Suprapubic skin (tissue), 4 donors: Measurements from ENCODE around the gene NACAD.

ENCODE experiments used
- EP300 ChIP-seq: sonication (generic); formaldehyde crosslinking; IDR thresholded peaks from one replicate; pipeline ENCODE4 v1.6.1; 2017; ENCODE audit warnings: antibody characterized with exemption
- POLR2A ChIP-seq, 2 donors: fragments of 450-650 bp; IDR thresholded peaks; one replicate each; pipeline ENCODE4 v1.6.1; 2017; ENCODE audit warnings: antibody characterized with exemption in 2 of 2, mild to moderate bottlenecking in 2 of 2, moderate library complexity in 2 of 2
- POLR2AphosphoS5 ChIP-seq, 3 donors: sonication (generic); formaldehyde crosslinking; IDR thresholded peaks; one replicate each; pipeline ENCODE4 v1.6.1; 2017; ENCODE audit warnings: antibody characterized with exemption in 3 of 3
- TF ChIP-seq, protein P1 (sequence below), 2 donors: fragments of 200-600 bp in 1 of 2; fragments of 450-650 bp in 1 of 2; sonication (generic) in 1 of 2; IDR thresholded peaks; one replicate each; pipeline ENCODE4 v1.5.1; 2016 to 2019; ENCODE audit warnings: antibody characterized with exemption in 2 of 2, mild to moderate bottlenecking in 1 of 2, moderate library complexity in 1 of 2

DNA sequence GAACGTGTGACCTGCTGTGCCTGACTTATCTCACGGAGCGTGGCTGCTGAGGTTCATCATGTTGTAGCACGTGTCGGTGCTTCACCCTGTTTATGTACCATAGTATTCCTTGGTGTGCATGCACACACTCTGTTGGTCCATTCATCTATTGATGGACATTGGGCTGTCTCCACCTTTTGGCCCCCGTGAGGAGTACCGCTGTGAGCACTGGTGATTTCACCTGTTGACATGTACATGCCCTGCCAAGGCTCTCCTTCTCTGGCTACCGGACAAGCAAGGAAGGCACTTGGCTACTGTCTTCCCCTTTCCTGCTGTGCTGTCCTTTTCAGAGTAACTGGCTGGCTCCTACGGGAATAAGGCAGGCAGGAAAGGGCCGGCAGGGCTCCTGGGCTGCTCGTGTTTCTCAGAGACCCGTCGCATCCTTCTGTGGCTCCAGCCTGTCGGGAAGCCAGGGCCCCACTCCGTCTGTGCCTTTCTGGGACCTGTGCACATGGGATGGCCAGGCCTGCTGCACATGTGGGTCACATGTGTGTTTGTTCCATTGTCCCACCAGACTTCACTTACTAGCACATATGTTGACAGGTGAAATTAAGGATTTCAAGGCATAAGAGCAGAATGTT lies 40.5 kb upstream of the NACAD start:
- TF ChIP-seq, protein P1, sequence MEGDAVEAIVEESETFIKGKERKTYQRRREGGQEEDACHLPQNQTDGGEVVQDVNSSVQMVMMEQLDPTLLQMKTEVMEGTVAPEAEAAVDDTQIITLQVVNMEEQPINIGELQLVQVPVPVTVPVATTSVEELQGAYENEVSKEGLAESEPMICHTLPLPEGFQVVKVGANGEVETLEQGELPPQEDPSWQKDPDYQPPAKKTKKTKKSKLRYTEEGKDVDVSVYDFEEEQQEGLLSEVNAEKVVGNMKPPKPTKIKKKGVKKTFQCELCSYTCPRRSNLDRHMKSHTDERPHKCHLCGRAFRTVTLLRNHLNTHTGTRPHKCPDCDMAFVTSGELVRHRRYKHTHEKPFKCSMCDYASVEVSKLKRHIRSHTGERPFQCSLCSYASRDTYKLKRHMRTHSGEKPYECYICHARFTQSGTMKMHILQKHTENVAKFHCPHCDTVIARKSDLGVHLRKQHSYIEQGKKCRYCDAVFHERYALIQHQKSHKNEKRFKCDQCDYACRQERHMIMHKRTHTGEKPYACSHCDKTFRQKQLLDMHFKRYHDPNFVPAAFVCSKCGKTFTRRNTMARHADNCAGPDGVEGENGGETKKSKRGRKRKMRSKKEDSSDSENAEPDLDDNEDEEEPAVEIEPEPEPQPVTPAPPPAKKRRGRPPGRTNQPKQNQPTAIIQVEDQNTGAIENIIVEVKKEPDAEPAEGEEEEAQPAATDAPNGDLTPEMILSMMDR (IDR thresholded peaks at IDR 0.05), result no peak
- no peak for TF ChIP-seq POLR2A (IDR thresholded peaks at IDR 0.05)
- TF ChIP-seq EP300, result no peak
- no peak for TF ChIP-seq POLR2AphosphoS5 (IDR thresholded peaks at IDR 0.05)
